ENCODE results near the gene TLR9.

GRCh38 chr3:52238761-52239701 lies 13.6 kb upstream of the TLR9 start, which contains the start of gene TWF2:
- TF ChIP-seq CTCF (IDR thresholded peaks at IDR 0.05): peak in 3 of 4 experiments; percentile 47 to 63 (median 51)
- peak; percentile 59 to 74 for TF ChIP-seq POLR2A (IDR thresholded peaks at IDR 0.05)
- TF ChIP-seq POLR2AphosphoS5 (IDR thresholded peaks at IDR 0.05): peak; percentile 68
- TF ChIP-seq EP300 (IDR thresholded peaks at IDR 0.05): no peak

Data from gastroesophageal sphincter (tissue), 3 donors.